PC-3 (cell line): ENCODE results near the gene SBNO2. TPM values are rescaled to one million over a fixed set of nuclear protein-coding genes. Genes with fewer than 3 reads are reported as not detected.

Experiments
- ATAC-seq: fragments of 200-7000 bp; cut with Tn5 transposase; 2 replicates; pipeline ENCODE4 v1.9.1; 2020; ENCODE audit warnings: mild to moderate bottlenecking, moderate library complexity
- BruUV-seq: library from RNA; stranded (reverse); fragments of 400-500 nt; replicated peaks from 2 replicates; lab custom pipeline; 2021; lab: Mats Ljungman, UMichigan
- CTCF ChIA-PET: fragments of 300-600 bp; sonication (Branson Sonifier 250); formaldehyde crosslinking; loops from one replicate; lab custom pipeline; 2022; ENCODE audit warnings: antibody characterized with exemption; lab: Charles Lee
- POLR2A ChIA-PET: fragments of 300-600 bp; sonication (Branson Sonifier 250); formaldehyde crosslinking; loops from one replicate; lab custom pipeline; 2022; ENCODE audit warnings: antibody characterized with exemption; ENCODE audit not compliant: unreplicated experiment; lab: Charles Lee
- DNase-seq: peaks from one replicate; pipeline ENCODE4 v3.0.0-alpha.2; 2015
- H2AFZ ChIP-seq: fragments of 300-600 bp; sonication (generic); 2 replicates; pipeline ENCODE4 v1.6.0; 2016; ENCODE audit warnings: antibody characterized with exemption, low read length
- H3F3A ChIP-seq: fragments of 300-600 bp; sonication (generic); one replicate; pipeline ENCODE4 v1.6.0; 2017; ENCODE audit warnings: antibody characterized with exemption, low read length, control low read depth, mild to moderate bottlenecking; ENCODE audit not compliant: unreplicated experiment
- H3K27ac ChIP-seq: fragments of 300-600 bp; sonication (generic); 2 replicates; pipeline ENCODE4 v1.5.1; 2016; ENCODE audit warnings: mild to moderate bottlenecking, low read length
- H3K27me3 ChIP-seq: fragments of 300-600 bp; sonication (generic); 2 replicates; pipeline ENCODE4 v1.6.1; 2016; ENCODE audit warnings: low read length, mixed read lengths
- H3K36me3 ChIP-seq: fragments of 300-600 bp; sonication (generic); 2 replicates; pipeline ENCODE4 v1.6.1; 2016; ENCODE audit warnings: low read depth, mixed run types, low read length, mixed read lengths
- H3K4me1 ChIP-seq: fragments of 300-600 bp; sonication (generic); 2 replicates; pipeline ENCODE4 v1.5.1; 2016; ENCODE audit warnings: low read length; ENCODE audit not compliant: insufficient read depth
- H3K4me2 ChIP-seq: fragments of 300-600 bp; sonication (generic); 2 replicates; pipeline ENCODE4 v1.6.0; 2016; ENCODE audit warnings: low read length
- H3K4me3 ChIP-seq: fragments of 300-600 bp; sonication (generic); 2 replicates; pipeline ENCODE4 v1.5.1; 2016; ENCODE audit warnings: mild to moderate bottlenecking, low read length, mixed read lengths
- H3K79me2 ChIP-seq: fragments of 300-600 bp; sonication (generic); 2 replicates; pipeline ENCODE4 v1.6.1; 2017; ENCODE audit warnings: low read length, mixed read lengths
- H3K9ac ChIP-seq: fragments of 300-600 bp; sonication (generic); 2 replicates; pipeline ENCODE4 v1.6.0; 2016; ENCODE audit warnings: mild to moderate bottlenecking, low read length
- H3K9me2 ChIP-seq: fragments of 300-600 bp; sonication (generic); replicated peaks from 2 replicates; pipeline ENCODE4 v1.6.1; 2016; ENCODE audit warnings: mixed run types, low read length, mixed read lengths
- H3K9me3 ChIP-seq: fragments of 300-600 bp; sonication (generic); 2 replicates; pipeline ENCODE4 v1.6.1; 2016; ENCODE audit warnings: low read length, mixed read lengths
- H4K20me1 ChIP-seq: fragments of 300-600 bp; sonication (generic); 2 replicates; pipeline ENCODE4 v1.6.1; 2016; ENCODE audit warnings: low read length, mixed read lengths
- CTCF ChIP-seq: fragments of 300-600 bp; sonication (generic); conservative IDR thresholded peaks from 2 replicates; pipeline ENCODE4 v1.5.1; 2017; ENCODE audit warnings: antibody characterized with exemption, low read depth, mild to moderate bottlenecking, low read length
- EZH2 ChIP-seq: fragments of 300-600 bp; sonication (generic); IDR thresholded peaks from one replicate; pipeline ENCODE4 v1.6.1; 2017; ENCODE audit warnings: antibody characterized with exemption, mild to moderate bottlenecking, low read length; ENCODE audit not compliant: unreplicated experiment
- EZH2phosphoT487 ChIP-seq: fragments of 300-600 bp; sonication (generic); IDR thresholded peaks from 2 replicates; pipeline ENCODE4 v1.6.1; 2018; ENCODE audit warnings: mild to moderate bottlenecking, antibody characterized with exemption, low read length, borderline replicate concordance
- intact Hi-C: fragments of 100-400 bp; cut with micrococcal nuclease; formaldehyde crosslinking; loops from 2 replicates; pipeline ENCODE4 v1.9.0; 2023
- total RNA-seq: library from RNA; depleted of rRNA; stranded (reverse); fragments of >200 nt; gene quantifications from 2 replicates; pipeline ENCODE4 v1.2.3, GENCODE V29; 2014

The SBNO2 gene
- total RNA-seq, 1 experiment from 2014 or later, result 62.4 TPM

GRCh38 chr19:1085676-1086442 is 88.2 kb downstream of the SBNO2 start:
- Histone ChIP-seq H3K27ac (no peak overlapping the region), H3K4me2 (no peak overlapping the region), H3K4me1 (no peaks in the 10 kb centered on the region), H4K20me1 (no peaks in the 10 kb centered on the region), H3K4me3 (no peak overlapping the region), H3K9me3 (no peaks in the 10 kb centered on the region), H3K27me3 (no peaks in the 10 kb centered on the region), H3K9me2 (no peaks in the 10 kb centered on the region), H3K79me2 (no peaks in the 10 kb centered on the region), H3K9ac (no peak overlapping the region), H3K36me3 (no peaks in the 10 kb centered on the region), H2AFZ (no peak overlapping the region), H3F3A (no peaks in the 10 kb centered on the region)
- CTCF ChIA-PET, result no interaction called here
- TF ChIP-seq EZH2phosphoT487, result no peak
- no peak for TF ChIP-seq EZH2
- TF ChIP-seq CTCF, result no peak
- BruUV-seq, result no TSS peak
- POLR2A ChIA-PET, result no interaction called here
- DNase-seq (no peak), ATAC-seq (no peak)
- intact Hi-C loops, result no loop called here

DNA sequence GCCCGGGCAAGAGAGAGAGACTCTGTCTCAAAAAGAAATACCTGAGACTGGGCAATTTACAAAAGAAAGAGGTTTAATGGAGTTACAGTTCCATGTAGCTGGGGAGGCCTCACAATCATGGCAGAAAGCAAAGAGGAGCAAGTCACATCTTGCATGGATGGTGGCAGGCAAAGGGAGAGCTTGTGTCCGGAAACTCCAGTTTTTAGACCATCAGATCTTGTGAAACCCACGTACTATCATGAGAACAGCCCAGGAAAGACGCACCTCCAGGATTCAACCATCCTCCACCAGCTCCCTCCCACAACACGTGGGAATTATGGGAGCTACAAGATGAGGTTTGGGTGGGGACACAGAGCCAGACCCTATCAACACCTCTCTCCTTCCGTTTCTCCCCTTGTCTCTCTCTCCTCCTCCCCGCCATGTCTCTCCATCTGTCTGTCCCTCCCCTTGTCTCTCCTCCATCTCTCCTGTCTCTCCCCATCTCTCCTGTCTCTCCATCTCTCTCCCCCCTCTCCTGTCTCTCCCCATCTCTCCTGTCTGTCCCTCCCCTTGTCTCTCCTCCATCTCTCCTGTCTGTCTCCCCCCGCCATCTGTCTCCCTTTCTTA is 88.9 kb downstream of the SBNO2 start:
- Histone ChIP-seq H3K4me2 (no peak overlapping the region), H3K9me3 (no peaks in the 10 kb centered on the region), H3K9me2 (no peaks in the 10 kb centered on the region), H3K4me1 (no peaks in the 10 kb centered on the region), H3K36me3 (no peaks in the 10 kb centered on the region), H3K27me3 (no peaks in the 10 kb centered on the region), H3K27ac (no peak overlapping the region), H3K9ac (no peak overlapping the region), H3K79me2 (no peaks in the 10 kb centered on the region), H3F3A (no peaks in the 10 kb centered on the region), H3K4me3 (no peak overlapping the region), H2AFZ (no peak overlapping the region), H4K20me1 (no peaks in the 10 kb centered on the region)
- POLR2A ChIA-PET, result no interaction called here
- TF ChIP-seq CTCF, result no peak
- no peak for TF ChIP-seq EZH2phosphoT487
- no peak for TF ChIP-seq EZH2
- CTCF ChIA-PET, result no interaction called here
- DNase-seq (no peak), ATAC-seq (no peak)
- no TSS peak for BruUV-seq
- intact Hi-C loops, result no loop called here
